ENCODE measurements around the gene IQCE.

DNA sequence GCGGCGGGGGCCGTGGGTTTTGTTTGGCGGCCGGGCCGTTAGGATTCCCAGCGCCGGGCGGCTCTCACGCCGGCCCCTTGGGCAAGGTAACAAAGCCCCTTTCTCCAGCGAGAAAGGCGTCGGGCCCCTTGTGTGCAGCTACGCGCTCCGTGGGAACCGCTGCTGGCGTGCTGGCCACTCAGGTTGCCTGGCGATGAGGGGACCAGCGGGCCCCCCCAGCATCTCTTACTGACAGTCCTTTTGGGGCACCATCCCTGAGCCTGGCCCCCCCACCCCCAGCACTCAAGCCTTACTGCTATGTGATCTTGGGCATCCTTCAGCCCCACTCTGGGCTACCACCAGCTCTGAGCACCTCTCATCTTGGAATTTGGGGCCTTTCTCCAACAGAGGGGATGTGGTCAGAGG lies 37.4 kb upstream of the IQCE start:
- TF ChIP-seq POLR2A (IDR thresholded peaks at IDR 0.05) (no peak), EP300 (IDR thresholded peaks at IDR 0.05) (no peak), POLR2AphosphoS5 (IDR thresholded peaks at IDR 0.05) (no peak)
- TF ChIP-seq, protein P1, sequence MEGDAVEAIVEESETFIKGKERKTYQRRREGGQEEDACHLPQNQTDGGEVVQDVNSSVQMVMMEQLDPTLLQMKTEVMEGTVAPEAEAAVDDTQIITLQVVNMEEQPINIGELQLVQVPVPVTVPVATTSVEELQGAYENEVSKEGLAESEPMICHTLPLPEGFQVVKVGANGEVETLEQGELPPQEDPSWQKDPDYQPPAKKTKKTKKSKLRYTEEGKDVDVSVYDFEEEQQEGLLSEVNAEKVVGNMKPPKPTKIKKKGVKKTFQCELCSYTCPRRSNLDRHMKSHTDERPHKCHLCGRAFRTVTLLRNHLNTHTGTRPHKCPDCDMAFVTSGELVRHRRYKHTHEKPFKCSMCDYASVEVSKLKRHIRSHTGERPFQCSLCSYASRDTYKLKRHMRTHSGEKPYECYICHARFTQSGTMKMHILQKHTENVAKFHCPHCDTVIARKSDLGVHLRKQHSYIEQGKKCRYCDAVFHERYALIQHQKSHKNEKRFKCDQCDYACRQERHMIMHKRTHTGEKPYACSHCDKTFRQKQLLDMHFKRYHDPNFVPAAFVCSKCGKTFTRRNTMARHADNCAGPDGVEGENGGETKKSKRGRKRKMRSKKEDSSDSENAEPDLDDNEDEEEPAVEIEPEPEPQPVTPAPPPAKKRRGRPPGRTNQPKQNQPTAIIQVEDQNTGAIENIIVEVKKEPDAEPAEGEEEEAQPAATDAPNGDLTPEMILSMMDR (IDR thresholded peaks at IDR 0.05) = no peak

All from gastroesophageal sphincter (tissue), 3 donors.